Hepatic stellate cell (primary cell): Measurements from ENCODE around the gene ZNF358.
A peak's percentile ranks its signal among the peaks of the same experiment; 100 is the strongest.

Source experiments
- DNase-seq: peaks from one replicate; pipeline ENCODE4 v3.0.0; 2011; ENCODE audit warnings: low spot score

Gene ZNF358

GRCh38 chr19:7489609-7490044 lies 26.3 kb upstream of the ZNF358 start:
- no peak for DNase-seq

DNA sequence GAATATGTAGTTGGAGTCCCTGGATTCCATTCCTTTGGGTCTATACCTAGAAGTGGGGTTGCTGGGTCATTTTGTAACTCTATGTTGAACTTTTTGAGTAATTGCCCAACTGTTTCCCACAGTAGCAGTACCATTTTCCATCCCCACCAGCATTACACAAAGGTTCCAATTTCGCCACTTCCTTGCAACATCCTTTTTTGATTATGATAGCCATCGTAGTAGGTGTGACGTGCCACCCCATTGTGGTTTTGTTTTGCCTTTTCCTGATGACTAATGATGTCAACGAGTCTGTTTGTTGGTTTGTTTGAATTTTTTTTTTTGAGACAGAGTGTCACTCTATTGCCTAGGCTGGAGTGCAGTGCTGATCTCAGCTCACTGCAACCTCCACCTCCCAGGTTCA lies 23.8 kb upstream of the ZNF358 start:
- no peak for DNase-seq

DNA sequence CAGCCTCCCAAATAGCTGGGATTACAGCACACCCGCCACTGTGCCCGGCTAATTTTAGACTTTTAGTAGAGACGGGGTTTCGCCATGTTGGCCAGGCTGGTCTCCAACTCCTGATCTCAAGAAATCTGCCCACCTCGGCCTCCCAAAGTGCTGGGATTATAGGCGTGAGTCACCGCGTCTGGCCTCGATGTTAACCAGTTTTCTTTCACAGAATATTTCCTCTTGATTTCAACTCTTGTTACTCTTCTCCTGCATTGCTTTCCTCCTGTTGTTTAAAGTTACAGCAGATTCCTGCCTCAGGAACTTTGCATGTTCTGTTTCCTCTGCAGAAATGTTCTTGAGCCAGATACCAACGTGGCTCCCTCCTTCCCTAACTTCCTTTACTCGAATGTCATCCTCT lies 23.3 kb upstream of the ZNF358 start:
- no peak for DNase-seq

- peak; percentile 65 for DNase-seq
Measured at GRCh38 chr19:7494416-7495098, 21.3 kb upstream of the ZNF358 start.

- DNase-seq = peak; percentile 52
Measured at GRCh38 chr19:7497292-7497691, 18.6 kb upstream of the ZNF358 start.

GRCh38 chr19:7500811-7501450 lies 15.0 kb upstream of the ZNF358 start:
- DNase-seq = peak; percentile 57

GRCh38 chr19:7502552-7502951 lies 13.4 kb upstream of the ZNF358 start:
- no peak for DNase-seq

- no peak for DNase-seq
Measured at GRCh38 chr19:7504684-7505083, 11.2 kb upstream of the ZNF358 start.

- no peak for DNase-seq
Measured at GRCh38 chr19:7505288-7505681, 10.6 kb upstream of the ZNF358 start.

GRCh38 chr19:7505682-7506384 lies 10.1 kb upstream of the ZNF358 start:
- no peak for DNase-seq

DNA sequence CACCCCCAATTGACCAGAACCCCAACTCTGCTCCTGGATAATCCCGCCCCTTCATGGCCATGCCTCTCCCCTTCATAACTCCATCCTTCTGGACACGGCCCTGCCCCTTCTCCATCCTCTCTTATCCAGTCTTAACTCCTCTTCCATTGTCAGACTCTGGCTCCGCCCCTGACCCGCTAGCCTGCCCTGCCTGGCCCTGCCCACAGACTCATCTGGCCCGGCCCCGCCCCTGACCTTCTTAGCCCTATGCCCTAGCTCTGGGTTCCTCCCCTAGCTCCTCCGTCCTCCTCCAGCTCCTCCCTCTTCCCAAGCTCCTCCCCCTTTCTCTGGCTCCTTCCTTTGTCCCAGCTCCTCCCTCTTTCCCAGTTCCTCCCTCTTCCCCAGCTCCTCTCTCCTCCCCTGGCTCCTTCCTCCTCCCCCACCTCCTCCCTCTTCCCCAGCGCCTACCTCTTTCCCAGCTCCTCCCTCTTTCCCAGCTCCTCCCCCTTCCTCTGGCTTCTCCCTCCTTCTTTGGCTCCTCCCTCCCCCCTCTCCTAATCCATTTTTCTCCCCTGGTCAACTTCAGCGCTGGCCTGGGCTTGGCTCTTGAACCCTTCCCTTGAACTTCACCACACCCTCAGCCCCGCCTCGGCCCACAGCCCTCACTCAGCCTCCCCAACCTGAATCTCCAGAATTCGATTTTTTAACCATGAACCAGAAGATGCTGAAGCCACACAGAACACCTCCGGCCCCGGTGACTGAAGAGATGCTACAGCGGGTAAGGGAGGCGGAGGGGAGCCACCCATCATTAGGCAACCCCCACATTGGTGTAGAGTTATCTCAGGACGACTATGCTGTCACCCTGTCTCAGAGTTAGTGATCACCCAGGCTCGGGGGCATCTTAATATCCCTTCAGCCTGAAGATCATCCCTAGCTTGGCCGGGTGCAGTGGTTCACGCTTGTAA lies 9.2 kb upstream of the ZNF358 start:
- peak; percentile 55 for DNase-seq

- DNase-seq = peak; percentile 93
Measured at GRCh38 chr19:7507884-7508283, 8.0 kb upstream of the ZNF358 start.

GRCh38 chr19:7509625-7510024 lies 6.3 kb upstream of the ZNF358 start:
- no peak for DNase-seq

GRCh38 chr19:7512400-7512851 lies 3.5 kb upstream of the ZNF358 start:
- no peak for DNase-seq

GRCh38 chr19:7513809-7514642 lies 1.9 kb upstream of the ZNF358 start:
- DNase-seq = no peak

DNA sequence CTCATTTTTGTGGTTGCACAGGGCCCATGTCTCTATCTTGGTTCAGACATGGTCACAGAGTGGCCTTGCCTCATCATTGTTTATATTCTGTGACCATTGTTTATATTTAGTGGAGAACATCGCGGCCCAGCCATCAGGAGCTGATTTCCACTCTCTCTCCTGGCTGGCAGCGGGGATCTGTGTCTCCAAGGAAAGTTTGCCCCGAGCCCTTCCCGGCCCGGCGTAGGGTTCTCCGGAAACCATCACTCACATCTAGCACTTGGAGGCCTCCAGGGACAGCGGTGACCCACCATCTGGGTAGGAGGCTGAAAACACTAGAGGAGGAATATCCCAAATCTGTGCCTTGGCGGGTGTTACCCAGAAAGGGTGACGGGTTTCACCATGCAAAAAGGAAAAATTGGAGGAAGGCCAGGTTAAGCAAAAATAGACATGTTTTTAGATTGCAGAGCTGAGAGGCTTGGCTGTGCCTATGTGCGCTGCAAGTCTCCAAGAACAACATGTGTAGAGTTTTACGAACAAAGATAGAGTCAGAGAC lies 726 bp upstream of the ZNF358 start:
- DNase-seq = peak; percentile 65

- no peak for DNase-seq
Measured at GRCh38 chr19:7516333-7516732, 430 bp downstream of the ZNF358 start.

GRCh38 chr19:7516878-7517277 lies 975 bp downstream of the ZNF358 start:
- no peak for DNase-seq

GRCh38 chr19:7519361-7520130 lies 3.6 kb downstream of the ZNF358 start:
- DNase-seq = no peak
